ENCODE data around the gene THEMIS.

DNA sequence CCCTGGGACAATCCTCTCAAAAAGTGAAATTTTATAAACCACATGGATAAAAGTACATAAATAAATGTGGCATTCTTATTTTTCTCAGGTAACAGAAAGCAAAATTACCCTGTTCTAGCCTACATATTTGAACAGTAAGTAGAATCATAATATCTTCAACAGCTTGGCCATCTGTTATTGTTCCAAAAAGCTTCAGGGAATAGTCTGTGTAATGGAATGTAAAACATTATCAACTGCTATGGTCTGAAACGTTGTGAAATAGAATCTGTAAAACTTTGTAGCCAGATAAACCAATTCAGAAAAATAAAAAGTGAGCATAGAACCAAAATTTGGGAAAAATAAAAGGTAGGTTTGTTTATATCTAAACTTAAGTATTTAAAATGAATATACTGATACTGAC, 114.7 kb downstream of the THEMIS start:
- TF ChIP-seq CTCF (IDR thresholded peaks at IDR 0.05): no peak
- TF ChIP-seq POLR2A (IDR thresholded peaks at IDR 0.05): no peak
